HG02678 (cell line): Measurements from ENCODE around the gene HPGDS.
"Not testable (repeated sequence)": the region's sequence is repeated elsewhere in the genome, so short reads cannot be mapped to it uniquely, and the experiment has no call there.

Experiments used
- ATAC-seq: cut with Tn5 transposase; IDR thresholded peaks from one replicate; pipeline ENCODE4 v1.9.1; 2021; ENCODE audit warnings: mild to moderate bottlenecking, moderate library complexity; ENCODE audit not compliant: unreplicated experiment

The HPGDS gene

GRCh38 chr4:94332983-94333590 is 9.5 kb downstream of the HPGDS start:
- ATAC-seq: no peak

DNA sequence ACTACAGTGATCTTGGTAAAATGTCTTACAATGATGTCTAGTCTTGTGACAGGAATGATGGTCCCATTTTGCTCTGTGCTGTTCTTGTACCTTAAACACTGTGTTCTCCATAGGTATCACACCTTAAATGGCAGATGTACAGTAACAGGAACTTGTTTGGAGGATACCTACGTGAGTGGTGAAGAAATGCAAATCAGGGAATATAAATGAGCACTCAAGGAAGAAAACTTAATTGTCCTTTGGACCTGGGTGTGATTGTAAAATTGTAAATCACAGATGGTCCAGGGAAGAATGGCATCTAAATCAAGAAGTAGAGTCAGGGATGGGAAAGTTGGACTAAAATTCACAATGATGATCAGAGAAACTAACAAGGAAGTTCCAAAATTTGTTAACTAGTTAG is 12.7 kb downstream of the HPGDS start:
- ATAC-seq: no peak

GRCh38 chr4:94325835-94326234 is 16.8 kb downstream of the HPGDS start:
- ATAC-seq: no peak

GRCh38 chr4:94319927-94320326 is 22.7 kb downstream of the HPGDS start:
- ATAC-seq: not testable (repeated sequence)

DNA sequence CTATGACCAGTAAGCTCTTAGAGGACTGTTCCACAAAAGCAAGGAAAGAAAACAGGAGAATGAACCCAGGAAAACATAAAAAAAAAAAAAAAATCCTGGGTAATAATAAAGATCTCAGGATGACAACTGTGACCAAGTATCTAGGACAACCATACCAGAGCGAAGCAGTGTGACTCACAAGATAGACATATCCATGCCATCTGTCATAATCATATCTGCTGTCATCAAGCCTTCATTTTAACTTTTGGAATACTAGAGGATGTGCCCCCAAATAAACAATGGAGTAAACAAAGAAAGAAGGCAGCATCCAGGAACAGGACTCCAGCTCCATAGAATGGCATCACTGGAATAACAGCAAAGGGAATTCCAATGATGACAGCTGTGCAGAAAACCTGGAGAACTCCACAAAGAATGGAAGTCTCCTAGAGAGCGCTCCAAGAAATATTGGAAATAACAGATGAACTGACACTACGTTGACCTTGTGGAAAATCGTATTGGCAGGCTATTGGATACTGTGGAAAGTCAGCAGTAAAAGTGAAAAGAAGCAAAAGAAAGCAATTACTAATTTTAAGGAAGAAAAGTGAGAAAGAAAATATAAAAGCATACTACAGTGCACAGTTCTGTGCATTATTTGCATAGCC is 35.3 kb downstream of the HPGDS start:
- ATAC-seq: no peak

DNA sequence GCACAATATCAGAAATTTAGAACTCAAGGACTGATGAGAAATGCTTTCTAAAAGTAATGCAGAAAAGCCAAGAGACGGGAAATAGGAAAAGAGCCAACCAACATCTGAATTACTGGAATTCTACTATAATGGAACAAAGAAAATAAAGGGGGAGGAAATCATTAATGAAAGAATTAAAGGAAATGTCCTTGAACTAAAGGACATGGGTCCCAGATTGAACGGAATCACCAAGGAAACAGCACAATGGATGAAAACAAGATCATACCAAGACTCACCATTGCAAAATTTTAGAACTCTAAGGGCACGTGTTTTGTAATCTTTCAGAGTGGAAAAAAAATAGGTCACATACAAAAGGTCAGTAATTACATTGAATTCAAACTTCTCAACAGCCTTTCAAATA is 35.9 kb downstream of the HPGDS start:
- no peak for ATAC-seq

DNA sequence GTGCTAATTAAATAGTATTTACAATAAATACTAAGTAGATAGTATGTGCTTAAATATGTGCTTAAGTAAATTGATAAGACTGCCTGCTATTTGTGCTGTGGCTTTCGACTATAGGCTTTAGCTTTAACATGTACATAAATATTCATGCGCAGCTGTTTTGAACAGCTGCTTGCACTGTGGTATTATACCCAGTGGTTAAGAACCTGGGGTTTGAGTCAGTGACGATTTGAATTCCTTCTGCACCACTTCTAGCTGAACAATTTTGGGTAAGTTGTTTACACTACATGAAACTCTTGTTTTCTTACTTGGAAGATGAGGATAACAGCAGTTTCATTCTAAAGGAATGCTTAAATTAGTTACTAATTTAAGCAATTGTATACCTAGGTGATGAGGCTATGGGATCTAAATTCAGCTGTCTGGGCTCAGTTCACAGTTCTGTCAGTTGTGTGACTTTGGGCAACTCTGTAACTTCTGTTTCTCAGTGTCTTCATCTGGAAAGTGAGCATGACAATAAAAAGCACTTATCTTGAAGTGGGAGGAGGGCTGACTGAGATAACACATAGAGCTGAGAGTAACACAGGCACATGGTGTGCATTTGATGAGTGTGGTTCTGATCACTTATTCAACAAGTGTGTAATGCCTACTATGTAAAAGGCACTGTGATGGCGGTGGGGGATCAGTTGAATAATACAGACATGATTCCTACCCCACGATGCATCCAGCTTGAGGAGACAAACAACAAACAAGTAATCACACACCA is 37.0 kb downstream of the HPGDS start:
- no peak for ATAC-seq

GRCh38 chr4:94304365-94304971 is 38.2 kb downstream of the HPGDS start:
- no peak for ATAC-seq

DNA sequence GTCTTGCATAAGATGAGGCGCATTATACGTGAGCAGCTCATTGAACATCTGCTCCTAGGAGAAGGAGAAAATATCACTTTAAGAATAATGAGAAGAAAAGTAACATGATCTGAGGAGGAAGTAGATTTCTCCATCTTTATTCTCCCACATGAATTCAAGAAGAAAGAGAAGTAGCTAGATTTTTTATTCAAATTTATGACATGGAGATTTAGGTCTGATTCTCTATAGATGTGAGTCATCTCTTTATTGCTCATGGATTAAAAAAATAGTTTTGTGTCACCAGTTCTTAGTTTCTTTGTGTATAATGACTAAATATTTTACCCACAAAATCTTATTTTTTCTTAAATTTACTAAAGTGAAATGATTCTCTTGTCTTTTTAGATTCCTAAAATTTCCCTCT is 40.4 kb downstream of the HPGDS start:
- ATAC-seq: no peak

DNA sequence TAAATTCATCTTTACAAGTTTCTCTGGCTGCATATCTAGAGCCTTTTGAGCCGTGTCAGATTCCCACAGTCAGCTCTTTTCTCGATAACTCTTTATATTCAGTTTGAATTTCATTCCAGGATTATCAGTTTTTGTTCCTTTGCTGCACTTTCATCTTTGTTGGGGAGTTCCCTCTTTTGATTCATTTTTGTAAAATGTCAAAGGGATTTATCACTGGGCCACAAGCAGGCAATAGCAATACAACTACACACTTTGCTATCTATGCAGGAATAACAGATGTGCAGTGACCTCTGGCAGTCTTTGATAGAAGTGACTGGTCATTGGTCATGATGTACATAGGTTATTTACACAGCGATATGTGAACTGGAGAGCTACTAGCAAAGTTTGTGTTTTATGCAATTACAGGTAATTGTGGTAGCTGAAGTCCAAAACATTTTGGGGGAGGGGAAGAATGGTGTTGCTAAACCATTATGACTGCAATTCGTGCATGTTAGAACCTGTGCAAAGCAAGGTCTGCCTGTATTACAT is 43.8 kb downstream of the HPGDS start:
- no peak for ATAC-seq

DNA sequence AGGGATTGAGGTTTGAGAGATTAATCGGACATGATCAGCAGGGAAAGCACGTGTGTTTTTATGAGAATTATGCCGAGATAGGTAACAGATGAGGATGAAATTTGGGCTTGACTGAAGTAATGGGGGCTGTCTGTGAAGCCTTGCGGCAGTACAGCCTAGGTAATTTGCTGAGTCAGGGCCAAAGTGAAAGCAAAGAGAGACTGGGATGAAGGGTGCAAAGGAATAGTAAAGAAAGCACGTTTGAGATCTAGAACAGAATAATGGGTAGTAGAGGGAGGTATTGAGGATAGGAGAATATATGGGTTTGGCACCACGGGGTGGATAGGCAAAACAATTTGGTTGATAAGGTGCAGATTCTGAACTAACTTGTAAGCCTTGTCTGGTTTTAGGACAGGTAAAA is 47.2 kb downstream of the HPGDS start:
- not testable (repeated sequence) for ATAC-seq

DNA sequence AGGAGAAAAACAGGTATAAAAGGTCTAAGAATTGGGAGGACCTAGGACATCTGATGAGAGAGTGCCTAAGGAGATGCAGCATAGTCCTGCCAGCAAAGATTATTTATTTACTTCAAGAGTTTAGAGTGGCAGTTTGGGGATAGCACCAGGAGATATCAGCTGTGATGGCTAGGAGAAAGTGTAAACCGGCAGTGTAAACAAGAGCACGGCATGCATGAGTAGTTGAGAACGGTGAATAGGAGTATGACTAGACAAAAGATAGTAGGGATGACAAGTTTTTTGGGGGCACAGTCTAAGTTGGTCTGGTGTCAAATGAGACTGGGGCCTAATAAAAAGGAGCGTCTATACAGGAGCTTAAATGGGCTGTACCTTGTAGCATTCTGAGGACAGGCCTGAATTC is 48.7 kb downstream of the HPGDS start:
- ATAC-seq: not testable (repeated sequence)

- ATAC-seq: no peak
These were observed 52.4 kb downstream of the HPGDS start for GRCh38 chr4:94290245-94290644.

DNA sequence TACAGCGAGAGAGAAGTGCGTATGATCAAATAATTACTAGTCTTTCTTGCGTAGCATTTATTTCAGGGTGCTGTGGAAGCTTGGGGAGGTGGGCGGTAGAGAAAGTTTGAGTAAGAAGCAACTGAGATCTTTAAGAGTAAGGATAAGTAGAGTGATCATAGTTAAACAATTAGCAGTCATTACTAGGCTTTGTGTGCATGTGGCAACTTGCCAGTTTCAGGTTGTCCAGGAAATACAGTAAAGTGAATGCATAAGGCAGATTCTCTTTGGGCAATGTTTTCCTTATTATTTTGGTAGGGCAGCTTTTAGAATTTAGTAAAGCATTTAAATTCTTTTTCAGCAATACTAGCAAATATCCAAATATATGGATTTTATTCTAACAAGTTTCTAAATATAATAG is 57.0 kb downstream of the HPGDS start:
- no peak for ATAC-seq

DNA sequence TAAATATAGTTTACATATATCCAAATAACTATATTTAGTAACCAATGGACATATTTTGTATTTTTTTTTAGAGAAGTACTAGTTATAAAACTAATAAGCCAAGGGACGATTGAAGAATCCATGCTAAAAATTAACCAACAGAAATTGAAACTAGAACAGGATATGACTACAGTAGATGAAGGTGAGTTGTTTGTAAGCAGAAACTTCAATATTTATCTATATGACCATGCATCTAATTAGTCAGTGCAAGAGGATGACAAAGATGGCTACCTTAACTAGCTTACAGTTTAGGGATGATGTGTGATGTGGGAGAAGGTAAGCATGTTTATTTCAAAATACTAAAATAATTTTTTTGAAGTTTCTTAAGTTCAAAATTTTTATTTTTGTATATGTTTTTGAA is 57.7 kb downstream of the HPGDS start:
- ATAC-seq: no peak

GRCh38 chr4:94278781-94279180 is 63.9 kb downstream of the HPGDS start:
- no peak for ATAC-seq

GRCh38 chr4:94277534-94277933 is 65.1 kb downstream of the HPGDS start:
- no peak for ATAC-seq

DNA sequence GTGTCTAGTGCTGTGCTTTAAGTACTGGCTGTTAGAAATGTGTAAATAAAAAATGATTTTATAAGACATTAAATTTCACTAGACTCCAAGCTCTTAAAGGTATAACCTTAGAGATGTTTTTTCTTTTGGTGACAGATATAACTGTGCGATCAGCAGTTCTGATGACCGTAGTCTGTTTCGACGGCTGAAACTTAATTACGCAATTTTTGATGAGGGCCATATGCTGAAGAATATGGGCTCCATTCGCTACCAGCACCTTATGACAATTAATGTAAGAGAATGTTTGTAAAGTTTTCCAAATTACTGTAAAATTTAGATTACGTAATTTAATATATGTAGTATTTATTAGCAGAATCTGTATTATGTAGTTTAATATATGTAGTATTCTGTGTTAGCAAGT is 66.4 kb downstream of the HPGDS start:
- no peak for ATAC-seq

DNA sequence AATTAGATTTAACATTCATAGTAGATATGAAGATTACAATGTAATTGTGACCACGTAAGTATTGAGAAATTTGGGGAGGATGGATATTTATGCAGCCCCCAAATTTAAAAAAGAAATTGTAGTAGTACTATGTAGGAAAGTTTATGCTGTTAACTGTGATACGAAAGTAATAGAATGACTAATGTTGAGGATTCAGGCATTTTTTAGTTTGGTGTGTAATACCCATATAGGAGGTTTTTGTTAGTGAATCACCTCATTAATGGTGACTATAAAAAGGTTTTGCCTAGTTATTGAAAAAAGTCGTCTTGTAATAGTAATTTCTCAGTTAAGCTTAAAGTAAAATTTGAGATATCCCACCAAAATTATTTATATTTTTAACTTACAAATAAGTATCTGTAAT is 67.7 kb downstream of the HPGDS start:
- ATAC-seq: no peak

- no peak for ATAC-seq
These were observed 71.4 kb downstream of the HPGDS start for GRCh38 chr4:94271248-94271647.

GRCh38 chr4:94267037-94267436 is 75.6 kb downstream of the HPGDS start:
- ATAC-seq: no peak
